ENCODE measurements around the gene VHLL. TPM values are rescaled to one million over a fixed set of nuclear protein-coding genes. Genes with fewer than 3 reads are reported as not detected.

VHLL gene
- total and polyA plus RNA-seq, 3 experiments from 2014 or later: 0.35 TPM; not detected in 2

GRCh38 chr1:156282479-156283222, 16.5 kb downstream of the VHLL start, which contains the start of gene SMG5:
Gene SMG5, minus strand, starts transcription at chr1:156282825. Its CDS starts 145 bp downstream, at chr1:156282680.
- Mint-ChIP-seq H3K27me3 (no peaks in the 10 kb centered on the region), H3K4me3 (peak within 1 kb of the TSS; percentile 91 to 97 (median 95)), H3K27ac (peak within 1 kb of the TSS; percentile 89 to 97 (median 94)), H3K4me1 (peaks cover 42 to 51% (median 44%) of the 10 kb centered on the region in 3 donors), H3K9me3 (no peaks in the 10 kb centered on the region), H3K36me3 (peaks cover 0 to 36% (median 0%) of the 10 kb centered on the region in 3 donors)
- H3K9me3 ChIP-seq (ENCODE audit: low read length): no peaks in the 10 kb centered on the region
- no peaks in the 10 kb centered on the region for H3K27me3 ChIP-seq (ENCODE audit: insufficient read depth, low read length, poor library complexity, severe bottlenecking)
- ChIA-PET POLR2A (interaction anchor here (0.6 to 2.5 kb wide), 13 partner anchors 9 to 454 kb away, joined by 3 to 25 read pairs (median 4); partner anchors contain the start of genes GLMP, KHDC4, PMF1 and SLC25A44), CTCF (interaction anchor here (0.8 to 3.6 kb wide), 8 partner anchors 10 to 155 kb away, joined by 3 to 11 read pairs (median 4); no protein-coding TSS in a partner anchor)
- H3K27ac ChIP-seq (ENCODE audit: low read depth, low read length): peak within 1 kb of the TSS; percentile 74
- peaks cover 29% of the 10 kb centered on the region for H3K4me1 ChIP-seq (ENCODE audit: insufficient read depth, low read length)
- DNase-seq: peak; percentile 94 to 98 (median 96)
- H3K4me3 ChIP-seq (ENCODE audit: low read length): peak within 1 kb of the TSS; percentile 92
- peaks cover 13% of the 10 kb centered on the region for H3K36me3 ChIP-seq (ENCODE audit: insufficient read depth, low read length)

GRCh38 chr1:156281693-156282478, 17.2 kb downstream of the VHLL start:
- Histone ChIP-seq H3K9me3 (ENCODE audit: low read length) (no peaks in the 10 kb centered on the region), H3K4me1 (ENCODE audit: insufficient read depth, low read length) (peaks cover 29% of the 10 kb centered on the region), H3K27me3 (ENCODE audit: insufficient read depth, low read length, poor library complexity, severe bottlenecking) (no peaks in the 10 kb centered on the region), H3K4me3 (ENCODE audit: low read length) (peak overlapping the region; percentile 92), H3K36me3 (ENCODE audit: insufficient read depth, low read length) (peaks cover 19% of the 10 kb centered on the region), H3K27ac (ENCODE audit: low read depth, low read length) (peak overlapping the region; percentile 74)
- peak overlapping the region; percentile 89 to 97 (median 94) for H3K27ac Mint-ChIP-seq
- ChIA-PET CTCF (interaction anchor here (0.9 to 3.6 kb wide), 7 partner anchors 9 to 164 kb away, joined by 3 to 11 read pairs (median 4); no protein-coding TSS in a partner anchor), POLR2A (interaction anchor here (0.6 to 2.5 kb wide), 10 partner anchors 8 to 453 kb away, joined by 3 to 25 read pairs (median 4); partner anchors contain the start of genes CCT3, GLMP, PMF1 and SLC25A44)
- H3K27me3 Mint-ChIP-seq: no peaks in the 10 kb centered on the region
- H3K4me3 Mint-ChIP-seq: peak overlapping the region; percentile 91 to 97 (median 95)
- DNase-seq: no peak
- H3K4me1 Mint-ChIP-seq: peaks cover 42 to 52% (median 45%) of the 10 kb centered on the region in 3 donors
- no peaks in the 10 kb centered on the region for H3K9me3 Mint-ChIP-seq
- H3K36me3 Mint-ChIP-seq: peaks cover 0 to 44% (median 2%) of the 10 kb centered on the region in 3 donors

- Histone ChIP-seq H3K4me3 (ENCODE audit: low read length) (peak overlapping the region; percentile 92), H3K27me3 (ENCODE audit: insufficient read depth, low read length, poor library complexity, severe bottlenecking) (no peaks in the 10 kb centered on the region), H3K4me1 (ENCODE audit: insufficient read depth, low read length) (peaks cover 29% of the 10 kb centered on the region), H3K36me3 (ENCODE audit: insufficient read depth, low read length) (peaks cover 25% of the 10 kb centered on the region), H3K27ac (ENCODE audit: low read depth, low read length) (peak overlapping the region; percentile 74), H3K9me3 (ENCODE audit: low read length) (no peaks in the 10 kb centered on the region)
- Mint-ChIP-seq H3K9me3 (no peaks in the 10 kb centered on the region), H3K27ac (peak overlapping the region; percentile 89 to 97 (median 94)), H3K36me3 (peaks cover 0 to 48% (median 2%) of the 10 kb centered on the region in 3 donors), H3K4me3 (peak overlapping the region; percentile 91 to 97 (median 95)), H3K27me3 (no peaks in the 10 kb centered on the region), H3K4me1 (peaks cover 42 to 52% (median 45%) of the 10 kb centered on the region in 3 donors)
- peak in 4 of 5 donors; percentile 4 to 57 (median 15) for DNase-seq
- POLR2A ChIA-PET: interaction anchor here (1.0 kb wide), 1 partner anchor 57 kb away, joined by 3 read pairs; the partner anchor contains the start of genes CCT3 and TSACC
- CTCF ChIA-PET: interaction anchor here (1.1 to 3.6 kb wide), 3 partner anchors 8 to 165 kb away, joined by 3 to 11 read pairs (median 3); no protein-coding TSS in a partner anchor
These were observed 17.8 kb downstream of the VHLL start for GRCh38 chr1:156281281-156281680.

GRCh38 chr1:156279837-156280236, 19.3 kb downstream of the VHLL start:
- DNase-seq: no peak
- H3K4me1 ChIP-seq (ENCODE audit: insufficient read depth, low read length): peaks cover 29% of the 10 kb centered on the region
- no peaks in the 10 kb centered on the region for H3K9me3 ChIP-seq (ENCODE audit: low read length)
- H3K4me3 ChIP-seq (ENCODE audit: low read length): no peak overlapping the region
- ChIA-PET CTCF (interaction anchor here (3.6 kb wide), 1 partner anchor 7 kb away, joined by 11 read pairs; no protein-coding TSS in a partner anchor), POLR2A (no interaction called here)
- H3K36me3 ChIP-seq (ENCODE audit: insufficient read depth, low read length): peaks cover 35% of the 10 kb centered on the region
- Mint-ChIP-seq H3K4me3 (peak overlapping the region in 5 of 7 donors; percentile 10 to 95 (median 50)), H3K9me3 (no peaks in the 10 kb centered on the region), H3K36me3 (peaks cover 0 to 57% (median 3%) of the 10 kb centered on the region in 3 donors), H3K27me3 (no peaks in the 10 kb centered on the region), H3K4me1 (peaks cover 42 to 52% (median 45%) of the 10 kb centered on the region in 3 donors), H3K27ac (peak overlapping the region in 5 of 8 donors; percentile 3 to 58 (median 48))
- H3K27me3 ChIP-seq (ENCODE audit: insufficient read depth, low read length, poor library complexity, severe bottlenecking): no peaks in the 10 kb centered on the region
- no peak overlapping the region for H3K27ac ChIP-seq (ENCODE audit: low read depth, low read length)

- H3K27me3 Mint-ChIP-seq: no peaks in the 10 kb centered on the region
These were observed 22.1 kb downstream of the VHLL start for GRCh38 chr1:156276966-156277381.

GRCh38 chr1:156276532-156276931, 22.6 kb downstream of the VHLL start:
- DNase-seq: no peak
- ChIA-PET POLR2A (no interaction called here), CTCF (no interaction called here)
- no peaks in the 10 kb centered on the region for H3K9me3 Mint-ChIP-seq
- Histone ChIP-seq H3K9me3 (ENCODE audit: low read length) (no peaks in the 10 kb centered on the region), H3K36me3 (ENCODE audit: insufficient read depth, low read length) (peaks cover 65% of the 10 kb centered on the region), H3K4me3 (ENCODE audit: low read length) (no peak overlapping the region), H3K27ac (ENCODE audit: low read depth, low read length) (no peak overlapping the region), H3K4me1 (ENCODE audit: insufficient read depth, low read length) (peaks cover 9% of the 10 kb centered on the region), H3K27me3 (ENCODE audit: insufficient read depth, low read length, poor library complexity, severe bottlenecking) (no peaks in the 10 kb centered on the region)
- H3K27me3 Mint-ChIP-seq: no peaks in the 10 kb centered on the region
- peaks cover 18 to 23% (median 22%) of the 10 kb centered on the region in 3 donors for H3K4me1 Mint-ChIP-seq
- peaks cover 10 to 79% (median 18%) of the 10 kb centered on the region in 3 donors for H3K36me3 Mint-ChIP-seq
- H3K4me3 Mint-ChIP-seq: no peak overlapping the region
- H3K27ac Mint-ChIP-seq: peak overlapping the region in 1 of 8 donors; percentile 63

More at GRCh38 chr1:156276966-156277381, 22.1 kb downstream of the VHLL start:
- no peak overlapping the region for H3K27ac ChIP-seq (ENCODE audit: low read depth, low read length)
- H3K4me3 ChIP-seq (ENCODE audit: low read length): no peak overlapping the region
- H3K36me3 ChIP-seq (ENCODE audit: insufficient read depth, low read length): peaks cover 61% of the 10 kb centered on the region
- peaks cover 13% of the 10 kb centered on the region for H3K4me1 ChIP-seq (ENCODE audit: insufficient read depth, low read length)
- Mint-ChIP-seq H3K4me3 (no peak overlapping the region), H3K27ac (peak overlapping the region in 1 of 8 donors; percentile 63), H3K4me1 (peaks cover 21 to 27% (median 27%) of the 10 kb centered on the region in 3 donors), H3K36me3 (peaks cover 10 to 75% (median 16%) of the 10 kb centered on the region in 3 donors), H3K9me3 (no peaks in the 10 kb centered on the region)
- CTCF ChIA-PET: no interaction called here
- no peak for DNase-seq
- no peaks in the 10 kb centered on the region for H3K9me3 ChIP-seq (ENCODE audit: low read length)
- no peaks in the 10 kb centered on the region for H3K27me3 ChIP-seq (ENCODE audit: insufficient read depth, low read length, poor library complexity, severe bottlenecking)
- POLR2A ChIA-PET: no interaction called here

- Mint-ChIP-seq H3K4me3 (no peak overlapping the region), H3K36me3 (peaks cover 10 to 89% (median 38%) of the 10 kb centered on the region in 3 donors), H3K27ac (peak overlapping the region in 1 of 8 donors; percentile 8), H3K27me3 (no peaks in the 10 kb centered on the region), H3K9me3 (no peaks in the 10 kb centered on the region), H3K4me1 (no peaks in the 10 kb centered on the region)
- ChIA-PET POLR2A (interaction anchor here (0.8 kb wide), 1 partner anchor 12 kb away, joined by 5 read pairs; the partner anchor contains the start of gene SMG5), CTCF (no interaction called here)
- no peaks in the 10 kb centered on the region for H3K4me1 ChIP-seq (ENCODE audit: insufficient read depth, low read length)
- H3K9me3 ChIP-seq (ENCODE audit: low read length): no peaks in the 10 kb centered on the region
- no peak overlapping the region for H3K27ac ChIP-seq (ENCODE audit: low read depth, low read length)
- peaks cover 65% of the 10 kb centered on the region for H3K36me3 ChIP-seq (ENCODE audit: insufficient read depth, low read length)
- DNase-seq: no peak
- H3K27me3 ChIP-seq (ENCODE audit: insufficient read depth, low read length, poor library complexity, severe bottlenecking): no peaks in the 10 kb centered on the region
- H3K4me3 ChIP-seq (ENCODE audit: low read length): no peak overlapping the region
These were observed 28.8 kb downstream of the VHLL start for GRCh38 chr1:156270314-156270713.
